Activated T-helper 1 cell treated with Interleukin-2 at 50 U/mL for 16 hours (primary cell): Measurements from ENCODE around the gene AP3M1.
"Not testable (repeated sequence)": the region's sequence is repeated elsewhere in the genome, so short reads cannot be mapped to it uniquely, and the experiment has no call there.

Experiments
- DNase-seq: peaks from one replicate; pipeline ENCODE4 v3.0.0-alpha.2; 2020; ENCODE audit warnings: low read depth

AP3M1 gene, protein sequence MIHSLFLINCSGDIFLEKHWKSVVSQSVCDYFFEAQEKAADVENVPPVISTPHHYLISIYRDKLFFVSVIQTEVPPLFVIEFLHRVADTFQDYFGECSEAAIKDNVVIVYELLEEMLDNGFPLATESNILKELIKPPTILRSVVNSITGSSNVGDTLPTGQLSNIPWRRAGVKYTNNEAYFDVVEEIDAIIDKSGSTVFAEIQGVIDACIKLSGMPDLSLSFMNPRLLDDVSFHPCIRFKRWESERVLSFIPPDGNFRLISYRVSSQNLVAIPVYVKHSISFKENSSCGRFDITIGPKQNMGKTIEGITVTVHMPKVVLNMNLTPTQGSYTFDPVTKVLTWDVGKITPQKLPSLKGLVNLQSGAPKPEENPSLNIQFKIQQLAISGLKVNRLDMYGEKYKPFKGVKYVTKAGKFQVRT

DNA sequence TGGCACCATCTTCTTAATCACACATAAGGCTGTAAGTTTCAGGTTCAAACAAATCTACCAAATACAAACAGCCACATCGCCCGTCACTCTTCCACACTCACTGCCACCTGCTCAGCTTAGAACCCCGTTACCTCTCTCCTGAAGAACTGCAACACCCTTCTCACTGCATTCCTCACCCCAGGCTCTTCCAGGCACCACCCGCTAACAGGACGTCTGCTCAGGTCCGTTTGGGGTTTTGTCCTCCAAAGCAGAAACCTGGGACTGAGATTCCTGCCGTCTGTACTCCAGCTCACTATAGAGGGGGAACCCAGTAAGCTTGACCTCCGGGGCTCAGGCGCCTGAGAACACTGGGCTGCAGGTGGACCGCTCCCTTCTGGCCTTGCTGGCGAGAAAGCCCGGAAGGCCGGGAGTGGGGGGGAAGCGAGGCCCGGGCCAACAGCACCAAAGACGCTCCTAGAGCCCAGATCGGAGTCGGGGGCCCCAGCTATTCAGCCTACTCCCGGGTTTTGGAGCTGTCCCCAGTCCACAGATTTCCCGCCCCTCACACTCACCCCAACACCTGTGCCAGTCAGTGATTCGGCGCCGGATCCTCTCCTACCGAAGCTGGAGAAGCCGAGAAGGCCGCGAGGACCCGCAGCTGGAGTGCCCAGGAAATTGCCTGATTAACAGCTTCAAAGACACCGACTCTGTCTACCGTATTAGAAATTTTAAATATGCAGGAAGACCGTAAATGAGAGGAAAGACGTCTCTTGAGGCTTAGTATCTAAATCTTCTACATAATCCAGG is at the start of gene AP3M1:
AP3M1 (minus strand) TSS at position 625 of the 786 bp plus-strand sequence. CDS start 12,449 bp downstream, outside the sequence.
- DNase-seq: peak; percentile 70

DNA sequence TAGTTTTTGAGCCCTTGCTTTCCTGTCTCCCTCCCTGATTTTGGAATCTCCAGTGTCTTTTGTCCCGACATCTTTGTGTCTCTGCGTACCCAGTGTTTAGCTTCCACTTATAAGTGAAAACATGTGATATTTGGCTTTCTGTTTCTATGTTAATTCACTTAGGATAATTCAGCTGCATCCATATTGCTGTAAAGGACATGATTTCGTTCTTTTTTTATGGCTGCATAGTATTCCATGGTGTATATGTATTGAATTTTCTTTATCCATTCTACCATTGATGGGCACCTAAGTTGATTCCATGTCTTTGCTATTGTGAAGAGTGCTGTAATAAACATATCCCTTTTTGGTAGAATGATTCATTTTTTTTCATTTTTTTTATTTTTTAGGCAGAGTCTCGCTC is 48.7 kb upstream of the AP3M1 start:
- no peak for DNase-seq

DNA sequence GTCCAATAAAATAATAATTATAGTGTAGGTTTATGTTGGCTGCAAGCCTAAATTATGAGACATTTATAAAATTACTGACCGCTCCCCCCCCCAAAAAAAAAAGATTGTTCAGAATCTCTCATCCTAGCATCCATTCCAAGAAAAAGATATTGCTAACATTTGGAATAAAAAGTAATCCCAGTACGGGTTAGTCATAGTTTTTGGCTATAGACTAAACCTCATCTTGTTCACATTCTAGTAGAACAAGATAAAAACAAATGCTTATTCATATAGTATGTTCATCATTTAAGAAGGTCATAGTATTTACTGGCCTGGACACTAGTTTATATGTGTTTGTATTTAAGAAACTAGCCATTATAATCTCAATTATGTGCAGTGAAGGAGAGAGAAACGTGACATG is 44.4 kb upstream of the AP3M1 start:
- DNase-seq: no peak

DNA sequence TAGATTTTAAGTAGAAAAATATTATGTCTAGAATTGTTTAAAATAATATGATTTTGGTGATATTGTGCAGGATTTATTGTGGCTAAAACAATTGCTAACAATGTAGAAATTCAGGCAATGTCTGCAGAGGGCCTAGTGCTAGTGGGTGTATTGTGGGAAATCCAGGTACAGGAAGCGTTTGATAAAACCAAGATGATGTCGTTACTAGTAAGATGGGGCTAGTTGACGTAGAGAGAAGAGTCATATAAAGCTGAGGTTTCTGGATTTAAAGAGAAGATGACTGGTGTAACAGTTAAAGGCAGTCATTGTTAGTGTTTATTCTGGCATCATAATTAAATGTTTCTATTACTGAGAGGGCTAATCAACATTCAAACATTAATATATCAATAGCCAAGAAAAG is 43.9 kb upstream of the AP3M1 start:
- DNase-seq: no peak

DNA sequence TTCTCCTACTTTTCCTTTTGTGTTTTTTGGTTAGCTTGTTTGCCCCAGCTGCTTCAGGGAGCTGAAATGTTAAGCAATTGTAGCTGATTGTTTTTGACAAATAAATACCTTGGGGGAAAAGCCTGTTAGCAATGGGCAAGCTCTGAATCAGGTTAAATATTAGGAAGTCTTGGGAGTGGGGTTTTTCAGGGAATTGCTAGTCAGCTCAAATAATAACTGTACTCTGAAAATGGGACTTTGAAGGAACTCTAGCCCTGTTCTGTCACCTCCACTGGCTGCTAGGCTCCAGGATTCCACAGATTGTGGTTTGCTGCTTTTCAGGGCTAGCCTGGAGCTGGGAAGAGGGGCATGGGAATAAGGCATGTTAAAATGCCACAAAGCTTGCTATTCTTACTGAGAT is 39.9 kb upstream of the AP3M1 start:
- DNase-seq: no peak

DNA sequence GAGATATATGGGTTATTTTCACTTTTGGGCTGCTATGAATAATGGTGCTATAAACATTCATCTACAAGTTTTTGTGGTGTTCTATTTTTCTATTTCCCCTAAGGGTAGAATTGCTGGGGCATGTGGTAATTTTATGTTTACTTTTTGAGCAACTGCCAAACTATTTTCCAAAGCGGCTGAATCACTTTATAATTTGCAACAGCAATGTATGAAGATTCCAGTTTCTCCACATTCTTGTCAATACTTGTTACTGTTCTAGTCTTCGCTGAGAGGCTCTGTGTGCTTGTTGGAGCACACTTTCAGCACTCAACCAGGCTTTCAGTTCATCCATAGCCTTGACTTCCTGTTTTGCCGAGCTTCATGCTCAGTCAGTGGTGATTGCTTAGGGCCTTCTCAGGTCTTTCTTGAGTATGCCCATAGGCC is 39.4 kb upstream of the AP3M1 start:
- DNase-seq: no peak

DNA sequence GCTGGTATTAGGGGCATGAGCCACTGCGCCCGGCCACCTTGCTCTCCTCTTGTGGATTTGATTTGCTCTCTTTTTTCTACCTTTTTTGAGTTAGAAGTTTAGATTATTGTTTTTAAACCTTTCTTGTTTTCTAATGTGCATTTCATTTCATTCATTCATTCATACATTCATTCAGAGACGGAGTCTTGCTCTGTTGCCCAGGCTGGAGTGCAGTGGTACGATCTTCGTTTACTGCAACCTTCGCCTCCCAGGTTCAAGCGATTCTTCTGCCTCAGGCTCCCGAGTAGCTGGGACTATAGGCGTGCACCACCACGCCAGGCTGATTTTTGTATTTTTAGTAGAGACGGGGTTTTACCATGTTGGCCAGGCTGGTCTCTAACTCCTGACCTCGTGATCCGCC is 38.0 kb upstream of the AP3M1 start:
- not testable (repeated sequence) for DNase-seq

DNA sequence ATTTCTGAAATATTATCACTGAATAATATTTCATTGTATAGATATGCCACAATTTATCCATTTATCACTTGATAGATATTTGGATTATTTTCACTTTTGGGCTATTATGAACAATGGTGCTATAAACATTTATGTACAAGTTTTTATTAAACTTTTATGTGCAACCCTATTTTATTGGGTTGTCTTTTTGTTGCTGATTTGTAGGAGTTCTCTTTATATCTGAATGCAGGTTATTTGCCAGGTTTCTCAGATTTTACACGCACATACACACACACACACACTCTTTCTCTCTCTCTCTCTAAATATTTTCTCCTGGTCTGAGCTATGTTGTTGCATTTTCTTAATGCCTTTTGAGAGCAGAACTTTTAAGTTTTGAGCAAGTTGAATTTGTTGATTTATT is 36.6 kb upstream of the AP3M1 start:
- DNase-seq: no peak

DNA sequence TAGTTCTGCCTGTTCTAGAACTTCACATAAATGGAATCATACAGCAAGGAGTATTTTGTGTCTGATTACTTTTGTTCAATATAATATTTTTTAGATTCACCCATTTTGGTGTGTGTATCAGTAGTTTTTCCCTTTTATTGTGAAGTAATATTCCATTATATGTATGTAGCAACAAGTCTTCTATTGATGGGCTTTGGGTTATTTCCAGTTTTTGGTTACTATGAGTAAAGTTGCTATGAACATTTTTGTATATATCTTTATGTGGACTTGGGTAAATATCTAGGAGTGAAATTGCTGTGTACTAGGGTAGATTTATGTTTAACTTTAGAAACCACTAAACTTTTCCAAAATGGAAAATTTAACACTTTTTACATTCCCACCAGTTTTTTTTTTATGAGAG is 36.0 kb upstream of the AP3M1 start:
- DNase-seq: no peak

DNA sequence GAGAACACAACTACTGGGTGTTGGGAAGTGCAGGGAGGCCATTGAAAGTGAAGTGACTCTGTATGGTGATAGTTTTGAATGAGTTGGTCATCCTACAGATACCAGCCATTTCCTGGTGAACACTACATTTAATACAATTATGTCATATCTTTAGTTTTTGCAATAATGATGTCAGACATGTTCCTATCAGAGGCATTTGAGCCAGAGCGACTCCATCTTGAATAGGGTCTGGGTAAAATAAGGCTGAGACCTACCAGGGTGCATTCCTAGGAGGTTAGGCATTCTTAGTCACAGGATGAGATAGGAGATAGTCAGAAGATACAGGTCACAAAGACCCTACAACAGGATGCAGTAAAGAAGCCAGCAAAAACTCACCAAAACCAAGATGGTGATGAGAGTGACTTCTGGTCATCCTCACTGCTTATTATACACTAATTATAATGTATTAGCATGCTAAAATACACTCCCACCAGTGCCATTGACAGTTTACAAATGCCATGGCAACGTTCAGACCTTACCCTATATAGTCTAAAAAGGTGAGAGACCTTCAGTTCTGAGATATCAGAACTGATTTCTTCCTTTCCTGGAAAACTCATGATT is 28.6 kb upstream of the AP3M1 start:
- DNase-seq: no peak

DNA sequence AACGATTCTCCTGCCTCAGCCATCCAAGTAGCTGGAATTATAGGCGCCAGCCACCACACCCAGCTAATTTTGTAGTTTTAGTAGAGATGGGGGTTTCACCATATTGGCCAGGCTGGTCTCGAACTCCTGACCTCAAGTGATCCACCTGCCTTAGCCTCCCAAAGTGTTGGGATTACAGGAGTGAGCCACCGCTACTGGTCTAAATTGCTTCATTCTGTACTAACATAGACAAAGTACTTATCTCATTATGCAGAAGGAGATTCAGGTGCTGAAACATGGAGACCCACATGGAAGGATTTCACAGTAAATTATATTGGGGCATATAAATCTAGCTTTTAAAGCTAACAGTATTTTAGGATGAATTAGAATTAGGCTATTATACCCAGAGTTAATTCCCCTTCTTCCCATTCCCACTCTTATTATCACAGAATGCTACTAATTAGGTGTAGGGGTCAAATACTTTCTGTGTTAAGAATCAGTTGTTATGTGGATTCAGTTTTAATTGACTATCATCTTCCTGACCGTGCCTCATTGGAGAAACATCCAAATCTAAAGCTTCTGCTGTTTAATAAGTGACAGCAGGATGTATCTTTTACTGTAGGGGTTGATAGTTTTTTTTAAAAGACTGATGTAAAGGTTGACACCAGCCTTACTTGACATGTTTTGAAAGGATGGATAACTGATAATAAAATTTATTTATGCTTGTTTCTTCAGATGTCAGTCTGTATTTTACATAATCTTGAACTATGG is 27.6 kb upstream of the AP3M1 start:
- no peak for DNase-seq

DNA sequence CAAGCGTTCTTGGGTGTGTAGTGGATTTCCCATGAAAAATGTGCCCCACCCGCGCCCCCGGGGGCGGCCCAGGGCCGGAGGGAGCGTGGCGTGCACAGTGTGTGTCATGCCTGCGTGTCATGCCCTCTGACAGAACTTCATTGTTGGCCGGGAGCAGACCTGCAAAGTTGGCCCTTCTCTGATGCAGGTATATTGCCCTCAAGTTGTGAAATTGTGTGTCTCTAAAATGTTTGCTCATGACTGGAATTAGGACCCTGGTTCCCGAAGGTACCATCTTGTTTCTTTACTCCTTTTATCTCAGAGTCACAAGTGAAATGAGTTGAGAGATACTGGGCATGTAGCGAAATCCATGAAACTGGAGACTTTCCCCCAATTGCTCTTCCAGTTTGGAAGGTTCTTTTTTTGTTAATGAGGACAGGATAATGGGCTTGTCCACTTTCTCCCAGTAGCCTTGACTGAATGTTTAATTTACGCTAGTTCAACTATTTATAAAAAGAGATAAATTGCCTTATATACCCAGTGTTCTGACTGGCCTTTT is 26.6 kb upstream of the AP3M1 start:
- DNase-seq: peak; percentile 13

DNA sequence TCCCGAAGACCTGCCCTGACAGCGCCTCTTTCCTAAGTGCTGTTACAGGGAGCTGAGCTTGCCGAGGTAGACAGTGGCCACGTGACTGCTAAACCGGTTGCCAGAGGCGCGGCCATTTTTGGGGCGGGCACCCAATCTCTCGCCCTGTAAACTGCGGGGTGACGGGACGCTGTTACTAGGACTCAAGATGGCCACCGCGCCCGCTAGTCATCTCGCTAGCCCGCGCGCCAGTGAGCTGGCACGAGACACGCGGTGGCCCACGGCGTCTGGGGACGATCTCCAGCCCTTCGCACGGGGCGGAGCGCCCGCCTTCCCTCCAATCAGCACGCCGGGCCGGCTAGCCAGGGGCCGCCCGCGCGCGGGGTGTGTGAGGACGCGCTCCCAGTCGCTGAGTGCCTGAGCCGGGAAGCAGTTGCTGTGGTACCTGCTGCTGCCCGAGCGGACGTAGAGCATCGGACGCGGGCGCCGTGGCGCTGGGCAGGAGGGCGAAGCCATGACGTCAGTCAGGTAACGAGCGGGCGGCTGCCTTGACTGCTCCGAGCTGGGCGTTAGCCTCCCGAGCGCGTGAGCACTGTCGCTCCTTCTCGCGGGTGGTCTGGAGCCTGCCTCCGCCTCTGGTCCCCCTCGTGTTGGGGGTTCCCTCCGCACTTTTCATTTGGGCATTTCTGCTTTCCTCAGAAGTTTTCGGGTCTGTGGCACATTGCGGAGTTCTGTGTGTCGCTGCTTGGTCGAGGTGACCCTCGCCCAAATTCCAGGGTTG is 25.9 kb upstream of the AP3M1 start:
- peak; percentile 92 for DNase-seq

DNA sequence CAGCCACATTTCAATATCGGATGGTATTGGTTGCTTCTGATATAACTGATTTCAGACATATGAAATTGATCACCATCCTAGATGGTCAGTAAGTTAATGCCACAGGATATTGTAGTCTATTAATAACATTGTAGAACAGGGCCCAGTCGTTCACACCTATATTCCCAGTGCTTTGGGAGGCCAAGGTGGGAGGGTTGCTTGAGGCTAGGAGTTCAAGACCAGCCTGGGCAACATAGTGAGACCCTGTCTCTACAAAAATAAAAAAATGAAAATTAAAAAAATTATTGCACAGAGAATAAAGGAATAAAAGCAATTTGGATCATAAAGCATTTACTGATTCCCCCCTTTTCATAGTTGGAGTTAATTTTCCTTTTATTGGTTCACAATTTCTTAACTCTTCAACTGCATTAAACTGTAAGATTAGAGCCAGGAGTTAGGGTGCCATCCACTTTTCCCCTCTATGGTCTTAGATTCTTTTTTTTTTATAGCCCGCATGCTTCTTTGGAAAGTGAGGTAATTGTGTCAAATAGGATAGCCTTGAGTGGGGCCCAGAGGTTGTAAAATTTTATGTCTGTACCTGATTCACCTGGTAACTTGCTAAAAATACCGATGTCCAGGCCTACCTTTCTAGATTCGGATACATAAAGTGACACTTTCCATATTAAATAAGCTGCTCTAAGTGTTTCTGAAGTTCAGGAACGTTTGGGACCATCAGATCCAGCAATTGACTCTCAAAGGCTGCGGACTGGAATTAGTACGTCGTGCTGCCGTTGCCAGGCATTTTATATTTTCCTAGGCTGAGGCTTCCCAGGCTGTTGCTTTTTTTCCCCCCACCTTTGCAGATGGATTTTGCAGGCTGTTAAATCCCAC is 25.1 kb upstream of the AP3M1 start:
- no peak for DNase-seq

DNA sequence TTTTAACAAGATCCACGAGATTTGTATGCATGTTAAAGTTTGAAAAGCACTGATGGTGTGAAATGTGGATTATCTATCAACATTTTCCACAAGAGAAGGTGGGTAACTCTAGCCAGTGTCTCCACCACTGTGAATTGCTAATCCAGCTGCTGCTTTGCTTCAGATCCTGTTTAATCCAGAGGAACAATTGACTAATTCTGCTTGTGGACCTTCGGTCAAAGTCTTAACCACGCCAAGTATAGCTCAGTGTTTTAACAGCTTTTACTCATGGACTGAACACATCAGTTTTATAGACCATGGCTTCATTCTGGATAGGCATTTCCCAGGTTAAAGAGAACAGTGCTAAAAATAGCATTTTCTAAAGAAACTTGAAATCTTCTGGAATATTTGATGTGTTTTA is 23.9 kb upstream of the AP3M1 start:
- no peak for DNase-seq

DNA sequence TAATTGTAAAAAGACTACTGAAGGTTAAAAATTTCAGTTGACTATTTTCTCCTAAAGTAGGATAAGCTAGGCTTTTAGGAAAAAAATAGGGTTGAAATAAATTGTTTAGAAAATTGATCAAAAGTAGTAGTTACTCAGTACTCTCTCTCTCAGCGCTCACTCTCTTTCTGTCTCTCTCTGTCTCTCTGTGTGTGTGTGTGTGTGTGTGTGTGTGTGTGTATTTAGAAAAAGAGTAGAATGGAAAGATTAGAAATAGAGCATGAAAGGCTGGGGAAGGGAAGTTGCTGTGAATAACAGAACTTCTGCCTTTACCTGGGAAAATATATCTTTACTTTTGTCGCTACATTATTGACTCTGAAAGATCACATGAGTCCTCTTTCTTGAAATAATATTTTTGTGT is 21.0 kb upstream of the AP3M1 start:
- DNase-seq: no peak

DNA sequence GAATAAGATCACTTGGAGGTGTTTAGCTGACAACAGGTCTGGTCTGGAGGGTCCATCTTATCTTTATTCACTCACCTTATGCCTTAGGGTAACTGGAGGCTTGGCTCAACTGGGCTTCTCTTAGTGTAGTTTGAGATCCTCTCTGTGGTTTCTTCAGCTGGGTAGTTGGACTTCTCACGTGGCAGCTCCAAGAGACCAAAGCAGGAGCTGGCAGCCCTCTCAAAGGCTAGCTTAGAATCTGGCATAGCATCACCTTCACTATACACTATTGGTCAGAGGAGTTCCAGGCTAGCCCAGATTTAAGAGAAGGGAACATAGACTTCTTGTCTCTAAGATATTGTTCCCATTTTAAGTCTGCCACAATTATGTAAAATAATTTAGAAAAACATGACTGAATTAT is 16.8 kb upstream of the AP3M1 start:
- no peak for DNase-seq

DNA sequence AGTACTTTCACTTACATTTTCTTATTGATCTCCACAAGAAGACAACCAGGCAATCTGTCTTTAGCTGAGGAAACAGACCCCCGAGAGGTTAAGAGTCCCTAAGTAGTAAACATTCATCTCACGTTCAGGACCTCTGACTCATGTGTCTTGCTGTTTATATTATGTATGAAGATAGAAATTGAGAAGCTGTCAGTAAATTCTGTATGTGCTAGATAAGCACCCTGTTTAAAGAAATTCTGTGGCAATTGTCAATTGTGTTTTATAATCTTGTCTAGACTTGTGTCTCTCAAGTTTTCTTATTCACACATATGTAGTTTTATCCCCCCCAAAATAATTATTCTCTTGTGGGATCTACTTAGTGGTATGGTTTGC is 14.9 kb upstream of the AP3M1 start:
- DNase-seq: no peak

DNA sequence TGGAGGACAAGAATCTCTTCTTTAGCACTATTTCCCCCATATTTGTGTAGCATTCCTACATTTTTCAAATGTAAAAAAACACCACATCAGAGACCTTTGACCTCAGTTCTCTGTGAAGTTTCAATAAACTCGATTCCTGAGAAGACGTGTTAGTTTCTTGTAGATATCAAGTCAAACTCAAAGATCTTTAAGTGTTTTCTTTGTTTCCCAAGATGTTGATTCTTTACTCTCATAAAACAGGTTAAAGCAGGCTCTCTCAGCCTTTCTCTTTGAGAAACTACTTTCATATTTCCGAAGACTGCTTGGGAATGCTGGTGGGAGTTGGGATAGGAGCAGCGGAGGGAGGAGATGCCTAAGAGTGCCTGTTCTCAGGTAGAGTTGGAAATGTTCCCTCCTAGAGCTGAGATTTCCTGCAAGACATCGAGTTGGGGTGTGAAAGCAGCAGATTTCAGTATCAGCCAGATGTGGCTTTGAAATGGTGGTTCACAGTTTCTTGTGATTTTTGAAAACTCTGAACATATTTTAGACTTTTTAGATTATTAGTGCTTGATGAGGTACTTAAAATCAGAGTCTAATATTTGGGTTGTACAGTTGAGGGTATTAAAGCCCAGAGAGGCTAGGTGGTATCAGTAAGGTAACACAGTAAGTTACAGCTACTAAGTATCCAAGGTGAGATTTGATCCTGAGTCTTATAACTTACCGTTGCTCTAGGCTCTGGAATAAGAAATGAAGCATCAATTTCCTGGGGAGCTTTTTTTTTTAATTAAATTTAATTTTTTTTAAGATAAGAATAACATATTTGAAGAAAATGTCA is 14.3 kb upstream of the AP3M1 start:
- no peak for DNase-seq
